NOMO-1 treated with DMSO at 0.1 percent for 48 hours (cell line): ENCODE data around the gene ANXA11.
A peak's percentile ranks its signal among the peaks of the same experiment; 100 is the strongest.
"Not testable (repeated sequence)": the region's sequence is repeated elsewhere in the genome, so short reads cannot be mapped to it uniquely, and the experiment has no call there.

Source experiments
- DNase-seq: peaks from one replicate; lab custom pipeline; 2025; ENCODE audit not compliant: unreplicated experiment; lab: John Stamatoyannopoulos, UW

Gene ANXA11

GRCh38 chr10:80210259-80210658 lies 4.9 kb upstream of the ANXA11 start:
- DNase-seq = no peak

- DNase-seq = no peak
Observed at GRCh38 chr10:80207768-80208370, 2.5 kb upstream of the ANXA11 start.

DNA sequence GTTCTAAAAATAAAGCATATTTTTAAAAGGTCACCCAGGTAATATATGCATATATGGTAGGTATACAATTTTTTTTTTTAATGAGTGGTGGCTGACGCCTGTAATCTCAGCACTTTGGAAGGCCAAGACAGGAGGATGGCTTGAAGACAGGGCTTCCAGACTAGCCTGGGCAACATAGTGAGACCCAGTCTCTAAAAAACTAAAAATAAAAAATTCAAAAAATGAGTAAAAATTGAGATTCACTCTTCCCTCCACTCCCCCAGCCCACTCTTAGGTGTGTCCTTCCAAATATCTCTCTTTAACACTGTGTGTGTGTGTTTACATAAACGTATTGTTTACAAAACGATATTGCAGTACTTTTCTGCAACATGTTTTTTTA lies 929 bp upstream of the ANXA11 start:
- DNase-seq = no peak

DNA sequence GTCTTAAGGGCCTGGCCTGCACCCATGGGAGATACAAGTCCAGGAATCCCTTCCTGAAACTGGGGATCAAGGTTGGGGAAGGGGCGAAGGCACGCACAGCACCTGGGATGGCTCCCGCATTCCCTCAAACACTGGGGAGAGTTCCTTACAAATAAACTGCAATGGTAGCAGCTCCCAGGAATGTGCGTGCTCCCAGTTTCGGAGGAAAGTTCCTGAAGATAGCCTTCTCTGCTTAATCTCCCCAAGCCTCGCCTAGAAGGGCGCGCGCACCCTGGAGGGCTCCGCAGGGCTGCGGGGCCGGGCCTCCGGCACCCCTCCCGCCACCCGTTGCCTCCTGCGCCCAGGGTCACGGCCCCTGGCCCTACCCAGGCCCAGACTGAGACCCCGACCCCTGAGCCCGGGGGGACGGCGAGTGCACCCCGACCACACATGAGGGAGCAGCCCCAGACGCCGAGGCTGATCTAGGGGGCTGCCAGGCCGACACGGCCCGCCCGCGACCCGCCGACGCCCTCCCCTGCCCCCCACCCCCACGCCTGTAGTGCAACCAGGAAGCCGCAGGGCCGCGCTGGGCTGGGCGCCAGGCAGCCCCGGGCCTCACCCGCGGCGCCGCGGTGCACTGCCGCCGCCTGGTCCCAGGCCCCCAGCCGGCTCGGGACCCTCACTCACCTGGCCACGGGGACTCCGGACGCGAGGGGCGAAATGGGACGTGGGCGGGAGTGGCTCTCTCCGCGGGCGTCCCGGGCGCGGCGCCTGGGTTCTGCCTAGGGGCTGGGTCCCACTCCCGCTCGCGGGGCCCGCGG lies 460 bp downstream of the ANXA11 start:
- no peak for DNase-seq

GRCh38 chr10:80203835-80204676 lies 1.3 kb downstream of the ANXA11 start:
- no peak for DNase-seq

DNA sequence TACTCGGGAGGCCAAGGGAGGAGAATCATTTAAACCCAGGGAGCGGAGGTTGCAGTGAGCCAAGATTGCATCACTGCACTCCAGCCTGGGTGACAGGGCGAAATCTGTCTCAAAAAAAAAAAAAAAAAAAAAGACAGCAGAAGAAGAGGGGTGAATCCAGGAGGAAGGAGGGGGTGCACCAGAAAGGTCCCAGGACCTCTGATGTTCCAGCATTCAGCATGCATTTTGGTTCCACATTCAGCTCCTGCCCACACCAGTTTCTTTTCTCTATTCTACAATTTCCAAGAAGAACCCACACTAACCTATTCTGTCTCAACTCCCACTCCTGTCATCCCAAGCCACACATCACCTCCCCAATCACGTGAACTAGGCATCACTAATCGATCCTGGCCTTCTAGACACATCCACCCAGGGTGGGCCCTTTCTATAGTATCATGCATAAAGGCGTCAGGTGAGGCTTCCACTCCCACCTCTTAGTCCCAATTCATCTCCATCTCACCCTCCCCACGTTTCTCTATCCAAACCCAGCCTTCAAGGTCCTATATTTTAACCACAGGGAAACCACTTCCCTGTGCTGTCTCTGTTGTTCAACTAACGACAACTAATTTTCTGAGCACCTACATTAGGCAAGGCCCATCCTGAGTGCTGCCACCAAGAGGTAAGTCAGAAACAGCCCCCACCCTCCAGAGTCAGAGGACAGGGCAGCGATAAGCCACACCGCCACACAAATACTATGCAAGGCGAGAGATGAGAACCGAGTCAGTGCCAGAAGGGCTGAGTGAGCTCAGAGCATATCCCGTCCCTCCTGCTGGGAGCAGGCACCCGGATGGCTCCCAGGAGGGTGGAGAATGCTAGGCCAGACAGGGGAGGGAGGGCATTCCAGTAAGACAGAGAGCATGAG lies 2.2 kb downstream of the ANXA11 start:
- peak; percentile 77 for DNase-seq

GRCh38 chr10:80202530-80202929 lies 2.8 kb downstream of the ANXA11 start:
- not testable (repeated sequence) for DNase-seq

DNA sequence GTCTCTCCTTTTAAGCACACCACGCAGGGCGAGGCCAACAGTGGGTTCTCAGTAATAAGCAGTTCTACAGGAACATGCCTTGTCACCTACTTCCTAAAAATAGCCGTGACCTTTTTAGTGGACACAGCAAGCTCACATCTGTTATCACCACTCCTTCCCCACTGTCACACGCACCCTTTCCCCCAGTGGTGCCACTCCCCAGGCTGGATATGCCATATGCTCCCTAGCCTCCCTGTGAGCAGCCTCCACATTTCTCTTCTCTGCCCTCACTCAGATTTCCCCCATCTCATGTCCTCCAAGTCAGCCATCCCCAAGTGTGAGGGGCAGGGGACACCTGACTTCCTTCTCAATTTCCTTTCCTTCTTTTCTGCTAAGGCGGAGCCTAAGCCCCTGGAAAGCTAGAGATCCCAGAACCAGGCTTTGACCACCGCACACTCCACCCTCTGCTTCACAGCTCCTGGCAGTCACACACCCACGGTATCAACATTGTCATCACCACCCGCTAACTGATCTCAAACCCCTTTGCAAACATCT lies 3.7 kb downstream of the ANXA11 start:
- DNase-seq = no peak

DNA sequence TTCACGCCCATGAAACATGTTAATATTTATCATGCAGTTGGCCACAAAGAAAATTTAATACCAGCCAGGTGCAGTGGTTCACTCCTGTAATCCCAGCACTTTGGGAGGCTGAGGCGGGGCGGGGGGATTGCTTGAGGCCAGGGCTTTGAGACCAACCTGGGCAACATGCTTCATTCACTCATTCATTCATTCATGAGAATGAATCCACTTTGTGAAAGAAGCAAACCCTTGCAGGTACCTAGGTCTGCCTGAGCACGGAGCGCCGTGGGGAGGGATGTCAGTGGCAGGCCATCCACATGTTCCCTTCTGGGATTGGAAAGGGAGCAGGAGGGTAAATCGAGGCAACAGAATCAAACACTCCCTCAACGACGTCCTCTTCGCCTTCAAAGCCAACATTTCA lies 4.7 kb downstream of the ANXA11 start:
- no peak for DNase-seq

DNA sequence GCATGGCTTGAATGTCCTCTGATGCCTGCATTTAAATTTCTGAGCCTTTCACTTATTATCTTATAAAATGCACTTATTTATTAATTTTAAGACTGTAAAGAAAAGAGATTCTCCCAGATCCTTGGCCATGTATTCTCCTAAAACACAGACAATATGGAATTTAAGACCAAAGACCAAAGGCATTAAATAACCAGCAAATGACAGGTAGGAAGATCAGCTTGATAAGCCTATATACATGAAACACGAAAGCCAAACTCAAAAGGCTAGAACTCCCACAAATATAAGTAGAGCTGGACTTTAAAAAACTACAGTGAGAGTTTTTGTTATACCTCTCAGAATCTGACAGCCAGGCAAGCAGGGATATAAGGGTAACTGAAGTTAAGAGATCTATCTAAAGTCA lies 5.1 kb downstream of the ANXA11 start:
- DNase-seq = no peak

DNA sequence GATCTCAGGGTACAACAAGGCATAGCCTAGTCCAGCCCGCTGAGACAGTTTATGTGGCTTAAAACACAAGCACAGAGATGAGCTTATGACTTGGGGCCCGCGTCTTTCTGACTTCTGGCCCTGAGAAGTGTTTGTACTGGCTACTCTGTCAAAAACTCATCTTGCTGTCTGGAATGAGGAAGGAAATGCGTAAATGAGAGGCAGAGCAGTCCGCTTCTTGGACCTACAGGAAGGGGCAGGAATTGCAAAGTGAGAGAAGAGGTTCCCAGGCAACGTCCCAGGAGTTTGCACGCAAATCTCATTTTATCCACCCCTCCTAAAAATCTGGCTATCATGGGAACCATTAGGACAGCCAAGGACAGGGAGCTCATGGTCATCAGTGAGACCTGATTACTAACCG lies 5.5 kb downstream of the ANXA11 start:
- peak; percentile 64 for DNase-seq

- no peak for DNase-seq
Observed at GRCh38 chr10:80197972-80198916, 7.1 kb downstream of the ANXA11 start.

DNA sequence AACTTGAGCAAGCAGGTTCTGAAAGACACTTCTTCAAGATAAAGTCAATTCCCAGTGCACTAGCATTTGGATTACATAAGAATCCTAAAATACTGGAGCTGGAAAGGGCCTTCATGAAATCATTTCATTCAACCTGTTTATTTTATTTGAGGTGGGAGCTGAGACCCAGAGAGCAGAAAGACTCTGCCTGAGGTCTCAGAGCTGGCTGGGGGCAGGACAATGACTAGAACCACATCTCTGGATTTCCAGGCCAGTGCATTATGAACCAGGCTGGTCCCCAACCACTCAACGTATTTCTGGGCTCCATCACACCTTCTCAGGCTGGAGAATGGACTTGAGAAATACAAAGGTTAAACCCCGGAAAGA lies 8.4 kb downstream of the ANXA11 start:
- no peak for DNase-seq

- DNase-seq = no peak
Observed at GRCh38 chr10:80196270-80196949, 8.9 kb downstream of the ANXA11 start.

DNA sequence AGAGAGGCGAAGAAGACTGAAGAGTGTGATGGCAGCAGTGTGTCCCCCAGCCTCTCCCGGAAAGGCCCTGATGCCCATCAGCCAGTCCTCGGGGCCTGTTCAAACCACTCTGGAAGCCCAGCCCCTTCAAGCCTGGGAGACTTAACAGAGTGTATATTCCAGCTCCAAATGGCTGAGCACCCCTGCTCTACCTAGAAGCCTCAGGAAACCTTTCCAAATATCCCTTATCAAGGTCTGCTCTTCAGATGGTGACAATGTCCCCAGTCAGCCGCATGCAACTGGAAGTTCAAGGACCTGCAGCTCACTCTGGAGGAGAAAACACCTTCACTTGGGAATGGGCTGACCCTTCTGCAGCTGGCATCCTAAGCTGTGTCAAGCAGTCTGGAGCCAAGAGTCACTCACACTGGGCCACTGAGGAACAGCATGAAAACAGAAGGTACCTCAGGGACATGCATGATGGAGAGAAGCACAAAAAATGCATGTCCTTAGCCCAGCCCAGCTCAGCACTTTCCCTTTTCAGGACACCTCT lies 10.2 kb downstream of the ANXA11 start:
- no peak for DNase-seq

DNA sequence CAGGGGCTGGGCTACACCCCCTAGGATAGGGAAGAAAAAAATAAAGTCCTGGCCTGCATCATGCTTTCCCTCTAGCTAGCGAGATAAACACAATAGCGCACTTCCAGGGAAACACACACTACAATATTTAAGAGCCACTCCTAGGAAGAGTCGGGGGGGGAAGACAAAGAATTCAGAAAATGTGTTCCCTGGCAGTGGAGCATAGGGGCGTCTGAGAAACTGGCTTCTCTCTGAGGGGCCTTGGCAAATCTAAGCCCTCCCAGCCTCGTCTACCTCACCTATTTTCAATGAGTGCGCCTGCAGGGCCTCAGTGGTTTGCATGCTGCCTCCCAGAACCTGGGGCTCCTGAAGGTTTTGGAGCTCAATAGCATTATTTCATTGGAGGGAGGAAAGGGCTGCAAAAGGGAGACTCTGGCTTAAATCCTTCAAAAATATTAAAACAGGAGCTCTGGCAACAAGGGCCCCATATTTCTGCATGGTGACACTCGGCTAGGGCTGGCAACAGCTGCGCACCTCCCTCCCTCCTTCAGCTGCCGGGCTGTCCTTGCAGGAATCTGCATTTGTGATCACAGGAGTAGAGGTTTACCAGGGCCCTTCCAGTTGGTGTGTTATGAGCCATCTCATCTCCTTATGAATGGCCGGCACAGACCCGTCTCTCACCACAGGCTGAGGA lies 10.8 kb downstream of the ANXA11 start:
- DNase-seq = no peak

- DNase-seq = no peak
Observed at GRCh38 chr10:80192553-80192952, 12.8 kb downstream of the ANXA11 start.

DNA sequence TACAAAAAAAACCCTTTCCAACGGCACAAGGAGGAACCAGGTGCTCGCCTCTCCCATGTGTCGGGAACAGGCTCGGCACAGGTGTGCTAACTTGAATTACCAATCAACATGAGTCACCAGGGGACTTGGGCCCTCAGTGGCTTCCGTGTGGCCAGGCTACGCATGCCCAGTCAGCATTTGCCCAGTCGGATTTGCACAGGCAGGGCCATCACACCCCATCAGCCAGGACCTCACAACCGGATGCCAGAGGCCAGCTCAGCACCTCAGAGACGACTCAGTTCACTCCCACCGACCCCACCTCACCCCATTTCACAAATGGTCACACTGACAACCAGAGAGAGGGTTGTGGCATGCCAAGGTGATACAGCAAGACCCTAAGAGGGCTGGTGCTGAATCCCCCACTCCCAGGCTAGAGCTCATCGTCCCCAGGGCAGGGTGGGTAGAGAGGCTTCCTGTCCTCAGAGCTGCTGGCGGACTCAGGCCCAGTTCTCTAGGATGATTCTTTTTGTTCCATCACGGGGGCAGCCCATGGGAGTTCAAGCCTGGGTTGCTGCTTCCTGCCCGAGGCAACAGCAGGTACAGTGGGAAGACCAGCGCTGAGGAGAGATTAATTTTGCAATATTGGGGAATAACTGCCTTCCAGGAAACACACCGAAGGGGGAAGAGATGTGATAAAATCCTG lies 13.6 kb downstream of the ANXA11 start:
- no peak for DNase-seq
